Kidney epithelial cell (primary cell): Measurements from ENCODE around the gene ADD2. TPM values are rescaled to one million over a fixed set of nuclear protein-coding genes. Genes with fewer than 3 reads are reported as not detected.

Source experiments
- DNase-seq: peaks from one replicate; pipeline ENCODE4 v3.0.0-alpha.2; 2010; ENCODE audit warnings: low read depth
- H3K27me3 ChIP-seq: 2 replicates; pipeline ENCODE4 v1.6.0; 2011; ENCODE audit warnings: low read length; ENCODE audit not compliant: control insufficient read depth, insufficient read depth
- H3K36me3 ChIP-seq: 2 replicates; pipeline ENCODE4 v1.5.1; 2011; ENCODE audit warnings: low read length; ENCODE audit not compliant: control insufficient read depth, insufficient read depth
- H3K4me3 ChIP-seq: 2 replicates; pipeline ENCODE4 v1.5.1; 2011; ENCODE audit warnings: low read depth, mild to moderate bottlenecking, control low read depth, low read length
- CTCF ChIP-seq: IDR thresholded peaks from 2 replicates; pipeline ENCODE4 v1.5.1; 2011; ENCODE audit warnings: mild to moderate bottlenecking, moderate library complexity, low read length, control low read depth, inconsistent platforms; ENCODE audit not compliant: insufficient read depth, poor library complexity, severe bottlenecking
- total RNA-seq: library from RNA; depleted of rRNA; stranded (reverse); fragments of >200 nt; gene quantifications from 2 replicates; pipeline ENCODE4 v1.2.3, GENCODE V29; 2015

The ADD2 gene
- total RNA-seq, 1 donor from 2014 or later, result 9.9 TPM

- no peaks in the 10 kb centered on the region for H3K27me3 ChIP-seq
- H3K4me3 ChIP-seq, result no peak overlapping the region
- DNase-seq, result no peak
- no peaks in the 10 kb centered on the region for H3K36me3 ChIP-seq
- TF ChIP-seq CTCF, result no peak
Observed at GRCh38 chr2:70720124-70720523, 47.9 kb downstream of the ADD2 start.

GRCh38 chr2:70719231-70719630 is 48.8 kb downstream of the ADD2 start:
- no peaks in the 10 kb centered on the region for H3K36me3 ChIP-seq
- no peaks in the 10 kb centered on the region for H3K27me3 ChIP-seq
- no peak overlapping the region for H3K4me3 ChIP-seq
- DNase-seq, result no peak
- TF ChIP-seq CTCF, result no peak

GRCh38 chr2:70718736-70719135 is 49.3 kb downstream of the ADD2 start:
- Histone ChIP-seq H3K27me3 (no peaks in the 10 kb centered on the region), H3K36me3 (no peaks in the 10 kb centered on the region), H3K4me3 (no peak overlapping the region)
- TF ChIP-seq CTCF, result no peak
- DNase-seq, result no peak

- H3K36me3 ChIP-seq, result no peaks in the 10 kb centered on the region
- H3K27me3 ChIP-seq, result no peaks in the 10 kb centered on the region
- H3K4me3 ChIP-seq, result no peak overlapping the region
- no peak for TF ChIP-seq CTCF
- DNase-seq, result no peak
Observed at GRCh38 chr2:70718241-70718640, 49.8 kb downstream of the ADD2 start.

- Histone ChIP-seq H3K27me3 (no peaks in the 10 kb centered on the region), H3K36me3 (no peaks in the 10 kb centered on the region), H3K4me3 (no peak overlapping the region)
- no peak for TF ChIP-seq CTCF
- no peak for DNase-seq
Observed at GRCh38 chr2:70717431-70718038, 50.5 kb downstream of the ADD2 start.

- TF ChIP-seq CTCF, result no peak
- no peaks in the 10 kb centered on the region for H3K36me3 ChIP-seq
- H3K27me3 ChIP-seq, result no peaks in the 10 kb centered on the region
- no peak overlapping the region for H3K4me3 ChIP-seq
- no peak for DNase-seq
Observed at GRCh38 chr2:70716951-70717350, 51.0 kb downstream of the ADD2 start.
